Fibroblast of pulmonary artery (primary cell): ENCODE measurements around the gene PCMTD2.

Experiments used
- DNase-seq: peaks from one replicate; pipeline ENCODE4 v3.0.0-alpha.2; 2010; ENCODE audit warnings: low read depth
- H3K4me3 ChIP-seq: replicated peaks from 2 replicates; pipeline ENCODE4 v1.5.1; 2011; ENCODE audit warnings: low read depth, mild to moderate bottlenecking, control low read depth, low read length, moderate library complexity
- CTCF ChIP-seq: IDR thresholded peaks from 2 replicates; pipeline ENCODE4 v1.5.1; 2011; ENCODE audit warnings: mild to moderate bottlenecking, control low read depth, low read length, inconsistent platforms; ENCODE audit errors: missing control alignments

PCMTD2 gene

DNA sequence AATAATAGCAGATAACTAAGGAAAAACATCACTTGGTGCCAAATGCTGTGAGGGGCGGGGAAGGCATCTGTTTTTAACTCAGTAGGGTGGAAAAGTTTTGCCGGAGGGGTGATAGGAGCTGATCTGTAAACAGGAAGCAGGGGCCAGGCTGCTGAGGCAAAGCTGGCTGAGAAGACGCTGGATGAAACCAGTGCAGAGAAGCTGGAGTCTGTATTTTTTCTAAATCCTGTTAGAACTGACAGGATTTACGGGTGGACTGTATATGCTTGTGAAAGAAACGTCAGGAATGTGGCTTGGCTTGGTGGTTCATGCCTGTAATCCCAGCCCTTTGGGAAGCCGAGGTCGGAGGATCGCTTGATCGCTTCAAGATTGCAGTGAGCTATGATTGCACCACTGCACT lies 5.6 kb downstream of the PCMTD2 start:
- peak; percentile 55 for DNase-seq
- no peak for TF ChIP-seq CTCF
- H3K4me3 ChIP-seq, result no peak overlapping the region

DNA sequence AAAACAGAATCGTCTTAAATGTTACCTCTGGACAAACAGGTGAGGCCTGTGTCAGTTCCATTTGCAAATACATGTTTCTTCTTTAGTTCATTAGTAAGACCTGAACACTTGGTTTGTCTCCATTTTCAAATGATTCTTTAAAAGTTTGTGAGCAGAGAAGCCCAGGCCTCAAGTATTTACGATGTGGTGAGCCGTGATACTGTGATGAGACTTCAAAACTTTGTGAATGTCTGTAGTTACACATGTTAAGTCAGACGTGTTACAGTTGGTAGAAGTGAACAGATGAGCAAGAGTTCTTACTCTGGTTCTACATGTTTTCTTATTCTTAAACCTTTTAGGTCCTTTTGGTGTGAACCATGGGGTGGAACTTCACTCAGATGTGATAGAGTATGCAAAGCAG lies 8.5 kb downstream of the PCMTD2 start:
- TF ChIP-seq CTCF, result no peak

DNA sequence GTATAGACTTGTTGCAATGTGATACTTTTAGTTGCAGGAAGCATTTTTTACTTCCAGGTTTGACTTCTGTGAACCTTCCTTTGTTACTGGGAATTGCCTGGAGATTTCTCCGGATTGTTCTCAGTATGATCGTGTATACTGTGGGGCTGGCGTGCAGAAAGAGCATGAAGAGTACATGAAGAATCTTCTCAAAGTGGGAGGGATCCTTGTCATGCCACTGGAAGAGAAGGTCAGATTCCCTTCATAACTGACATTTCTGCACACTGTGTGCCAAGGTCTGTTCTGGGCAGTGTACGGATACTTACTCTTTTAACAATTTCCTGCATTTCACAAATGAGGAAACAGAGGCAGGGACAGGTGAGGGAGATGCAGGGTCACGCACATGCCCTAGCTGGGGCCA lies 9.7 kb downstream of the PCMTD2 start:
- DNase-seq, result peak; percentile 3
- TF ChIP-seq CTCF, result no peak
- H3K4me3 ChIP-seq, result no peak overlapping the region

More for the DNA sequence above, 8.5 kb downstream of the PCMTD2 start:
- H3K4me3 ChIP-seq, result no peak overlapping the region
- DNase-seq, result no peak

- no peak for TF ChIP-seq CTCF
- H3K4me3 ChIP-seq, result no peak overlapping the region
- no peak for DNase-seq
Measured at GRCh38 chr20:64266988-64267387, 11.4 kb downstream of the PCMTD2 start.

DNA sequence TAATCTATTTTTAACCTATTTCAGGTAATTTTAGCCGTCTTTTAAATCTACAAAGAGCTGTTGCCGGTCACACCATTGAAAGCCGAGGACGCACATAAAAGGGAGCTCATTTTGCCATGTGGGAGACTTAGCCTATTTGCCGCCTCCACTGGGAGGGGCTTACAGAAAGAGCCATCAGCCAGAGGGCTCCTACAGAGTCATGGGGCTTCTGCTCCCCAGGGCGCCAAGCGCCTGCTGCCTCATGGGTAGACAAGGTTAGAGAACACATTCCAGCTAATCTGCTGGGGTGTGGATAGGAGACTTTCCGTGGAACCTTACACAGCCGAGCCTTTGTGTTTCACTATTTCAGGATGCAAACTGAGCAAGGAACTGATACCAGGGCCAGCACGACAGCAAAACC lies 12.6 kb downstream of the PCMTD2 start:
- no peak overlapping the region for H3K4me3 ChIP-seq
- no peak for DNase-seq
- TF ChIP-seq CTCF, result no peak

DNA sequence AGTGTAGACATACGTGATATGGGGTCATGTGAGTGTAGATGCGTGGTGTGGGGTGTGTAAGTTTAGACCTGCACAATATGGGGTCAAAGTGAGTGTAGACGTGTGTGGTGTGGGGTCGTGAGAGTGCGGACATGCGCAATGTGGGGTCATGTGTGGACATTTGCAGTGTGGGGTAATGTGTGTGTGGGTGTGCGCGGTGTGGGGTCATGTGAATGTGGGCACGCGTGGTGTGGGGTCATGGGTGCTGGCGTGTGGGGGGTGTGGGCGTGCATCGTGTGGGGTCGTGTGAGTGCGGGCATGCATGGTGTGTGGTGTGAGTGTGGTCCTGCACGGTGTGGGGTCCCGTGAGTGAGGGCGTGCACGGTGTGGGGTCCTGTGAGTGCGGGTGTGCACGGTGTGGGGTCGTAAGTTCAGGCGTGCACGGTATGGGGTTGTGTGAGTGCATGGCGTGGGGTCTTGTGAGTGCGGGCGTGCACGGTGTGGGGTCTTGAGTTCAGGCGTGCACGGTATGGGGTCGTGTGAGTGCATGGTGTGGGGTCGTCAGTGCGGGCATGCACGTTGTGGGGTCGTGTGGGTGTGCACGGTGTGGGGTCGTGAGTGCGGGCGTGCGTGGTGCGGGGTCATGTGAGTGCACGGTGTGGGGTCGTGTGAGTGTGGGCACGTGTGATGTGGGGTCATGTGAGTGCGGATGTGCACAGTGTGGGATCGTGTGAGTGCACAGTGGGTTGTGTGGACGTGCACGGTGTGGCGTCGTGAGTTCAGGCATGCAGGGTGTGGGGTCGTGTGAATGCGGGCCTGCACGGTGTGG lies 14.3 kb downstream of the PCMTD2 start:
- H3K4me3 ChIP-seq, result no peak overlapping the region
- no peak for TF ChIP-seq CTCF
- DNase-seq, result no peak

DNA sequence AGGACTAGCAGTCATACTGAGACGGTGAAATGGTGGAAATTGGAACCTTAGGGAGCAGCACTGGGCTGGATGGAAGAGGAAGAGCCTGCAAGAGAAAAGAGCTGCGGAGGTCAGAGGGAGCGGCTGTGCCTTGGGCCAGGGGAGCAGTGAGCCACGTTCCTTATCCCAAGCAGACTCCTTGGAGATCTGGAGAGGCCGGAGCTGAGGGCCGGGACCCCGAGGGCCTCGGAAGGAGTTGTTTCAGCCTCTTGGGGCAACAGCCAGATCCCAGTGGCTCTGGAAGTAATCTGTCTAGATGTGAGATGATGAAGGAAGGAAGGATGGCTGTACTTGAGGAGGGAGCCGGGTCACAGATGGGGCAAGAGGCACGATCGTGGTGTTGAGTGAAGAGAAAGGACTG lies 16.1 kb downstream of the PCMTD2 start:
- DNase-seq, result no peak
- TF ChIP-seq CTCF, result no peak
- no peak overlapping the region for H3K4me3 ChIP-seq
